SK-N-SH (cell line): ENCODE measurements around the gene PLA2G4E. TPM values are rescaled to one million over a fixed set of nuclear protein-coding genes. Genes with fewer than 3 reads are reported as not detected.

ENCODE experiments used
- CTCF ChIA-PET: fragments of 300-600, 350-600 bp; formaldehyde crosslinking; extraction: SDS; loops from one replicate; lab custom pipeline; 2021; lab: Yijun Ruan, JAX
- POLR2A ChIA-PET: fragments of 350-600 bp; sonication (Branson Sonifier 250); formaldehyde crosslinking; extraction: SDS; loops from one replicate; lab custom pipeline; 2020; ENCODE audit warnings: antibody characterized with exemption, inconsistent platforms; lab: Yijun Ruan, JAX
- DNase-seq: peaks from one replicate; pipeline ENCODE4 v3.0.0; 2012
- H2AFZ ChIP-seq: fragments of 200-600 bp; sonication (generic); 2 replicates; pipeline ENCODE4 v1.8.1; 2016; ENCODE audit warnings: antibody characterized with exemption, mild to moderate bottlenecking, low read depth
- H3F3A ChIP-seq: fragments of 200-600 bp; sonication (generic); replicated peaks from 2 replicates; pipeline ENCODE3; 2016; ENCODE audit warnings: antibody characterized with exemption, mild to moderate bottlenecking; ENCODE audit not compliant: insufficient read depth
- H3K27ac ChIP-seq, 2 experiments: fragments of 200-500 bp in 1 of 2; fragments of 200-600 bp in 1 of 2; sonication (Bioruptor generic) in 1 of 2; sonication (generic), shearing (Covaris generic) in 1 of 2; 2 replicates each; pipeline versions ENCODE4 v1.5.1 to v1.6.1; 2014 to 2016; ENCODE audit warnings: low read depth in 2 of 2, inconsistent platforms in 1 of 2, low read length in 1 of 2, mild to moderate bottlenecking in 1 of 2, mixed read lengths in 1 of 2
- H3K27me3 ChIP-seq: fragments of 200-600 bp; sonication (generic), shearing (Covaris generic); 2 replicates; pipeline ENCODE4 v1.6.1; 2016; ENCODE audit warnings: mixed run types; ENCODE audit not compliant: insufficient read depth
- H3K36me3 ChIP-seq, 2 experiments: fragments of 200-500 bp in 1 of 2; fragments of 200-600 bp in 1 of 2; sonication (Bioruptor generic) in 1 of 2; sonication (generic) in 1 of 2; replicated peaks in 1 of 2; 2 replicates each; pipeline versions ENCODE3 to v1.5.1; 2014 to 2016; ENCODE audit warnings: low read length in 1 of 2, mild to moderate bottlenecking in 1 of 2; ENCODE audit not compliant: insufficient read depth in 2 of 2, control insufficient read depth in 1 of 2
- H3K4me1 ChIP-seq, 2 experiments: fragments of 200-500 bp in 1 of 2; fragments of 200-600 bp in 1 of 2; sonication (Bioruptor generic) in 1 of 2; sonication (generic), shearing (Covaris generic) in 1 of 2; 2 replicates each; pipeline versions ENCODE4 v1.5.1 to v1.6.1; 2014 to 2016; ENCODE audit warnings: low read depth in 1 of 2, low read length in 1 of 2, mixed run types in 1 of 2; ENCODE audit not compliant: insufficient read depth in 2 of 2, control insufficient read depth in 1 of 2
- H3K4me2 ChIP-seq: fragments of 200-600 bp; sonication (generic), shearing (Covaris generic); 2 replicates; pipeline ENCODE4 v1.6.1; 2017; ENCODE audit warnings: mixed run types
- H3K4me3 ChIP-seq, 2 experiments: fragments of 200-500 bp in 1 of 2; fragments of 200-600 bp in 1 of 2; sonication (Bioruptor generic) in 1 of 2; sonication (generic), shearing (Covaris generic) in 1 of 2; 2 replicates each; pipeline versions ENCODE4 v1.5.1 to v1.8.1; 2014 to 2016; ENCODE audit warnings: low read depth in 2 of 2, inconsistent platforms in 1 of 2, low read length in 1 of 2, mild to moderate bottlenecking in 1 of 2, mixed read lengths in 1 of 2, moderate library complexity in 1 of 2
- H3K79me2 ChIP-seq: fragments of 200-600 bp; sonication (generic); 2 replicates; pipeline ENCODE4 v1.8.1; 2017; ENCODE audit warnings: mild to moderate bottlenecking; ENCODE audit not compliant: insufficient read depth
- H3K9ac ChIP-seq: fragments of 200-600 bp; sonication (generic); 2 replicates; pipeline ENCODE4 v1.6.1; 2017; ENCODE audit warnings: mixed run types
- H3K9me2 ChIP-seq: fragments of 200-600 bp; sonication (generic); 2 replicates; pipeline ENCODE4 v1.6.1; 2017; ENCODE audit warnings: mixed run types
- H3K9me3 ChIP-seq: fragments of 200-600 bp; sonication (generic); 2 replicates; pipeline ENCODE4 v1.6.1; 2017; ENCODE audit warnings: mixed run types, mild to moderate bottlenecking, moderate library complexity
- H4K20me1 ChIP-seq: fragments of 200-600 bp; sonication (generic); 2 replicates; pipeline ENCODE4 v1.6.1; 2017; ENCODE audit warnings: mild to moderate bottlenecking, mixed run types; ENCODE audit not compliant: insufficient read depth
- CHD2 ChIP-seq: fragments of 150-350 bp; IDR thresholded peaks from 2 replicates; pipeline ENCODE4 v1.6.1; 2018; ENCODE audit warnings: low read length; ENCODE audit not compliant: partially characterized antibody
- ELF1 ChIP-seq: IDR thresholded peaks from 2 replicates; pipeline ENCODE4 v1.4.0; 2012
- EP300 ChIP-seq, 2 experiments: IDR thresholded peaks; 2 replicates each; pipeline versions ENCODE4 v1.4.0 to v1.6.1; 2012; ENCODE audit warnings: borderline replicate concordance in 1 of 2, low read depth in 1 of 2, low read length in 1 of 2
- FOSL2 ChIP-seq: IDR thresholded peaks from 2 replicates; pipeline ENCODE4 v1.4.0; 2012; ENCODE audit warnings: low read depth, mild to moderate bottlenecking, moderate library complexity, borderline replicate concordance
- FOXJ3 ChIP-seq: sonication (generic); formaldehyde crosslinking; IDR thresholded peaks from 2 replicates; pipeline ENCODE4 v1.5.1; 2020; ENCODE audit warnings: mild to moderate bottlenecking, missing genetic modification reagents
- GATA2 ChIP-seq: sonication (generic); formaldehyde crosslinking; IDR thresholded peaks from 2 replicates; pipeline ENCODE4 v1.5.0; 2020; ENCODE audit warnings: mild to moderate bottlenecking, missing genetic modification reagents
- JUND ChIP-seq: IDR thresholded peaks from 2 replicates; pipeline ENCODE4 v1.4.0; 2012
- MEF2A ChIP-seq: IDR thresholded peaks from 2 replicates; pipeline ENCODE4 v1.4.0; 2012; ENCODE audit warnings: low read depth, borderline replicate concordance
- MXI1 ChIP-seq: IDR thresholded peaks from 2 replicates; pipeline ENCODE4 v1.6.1; 2012; ENCODE audit warnings: mild to moderate bottlenecking, low read depth, low read length, improper control_type of control experiment
- NRF1 ChIP-seq: IDR thresholded peaks from 2 replicates; pipeline ENCODE4 v1.6.1; 2012; ENCODE audit warnings: low read depth, mild to moderate bottlenecking, low read length
- PBX3 ChIP-seq: IDR thresholded peaks from 2 replicates; pipeline ENCODE4; 2012
- RCOR1 ChIP-seq: fragments of 150-350 bp; IDR thresholded peaks from 2 replicates; pipeline ENCODE4 v1.6.1; 2017; ENCODE audit warnings: antibody characterized with exemption, low read length
- RFX5 ChIP-seq: IDR thresholded peaks from 2 replicates; pipeline ENCODE4 v1.6.1; 2012; ENCODE audit warnings: mild to moderate bottlenecking, improper control_type of control experiment, low read length
- RXRA ChIP-seq: IDR thresholded peaks from 2 replicates; pipeline ENCODE4 v1.4.0; 2012; ENCODE audit warnings: low read depth, mild to moderate bottlenecking, borderline replicate concordance
- SMC3 ChIP-seq: IDR thresholded peaks from 2 replicates; pipeline ENCODE4 v1.6.1; 2012; ENCODE audit warnings: low read depth, low read length, improper control_type of control experiment
- TAF1 ChIP-seq: IDR thresholded peaks from 2 replicates; pipeline ENCODE4 v1.6.1; 2012; ENCODE audit warnings: low read depth, mild to moderate bottlenecking, low read length, moderate library complexity, borderline replicate concordance
- TCF12 ChIP-seq: IDR thresholded peaks from 2 replicates; pipeline ENCODE4 v1.4.0; 2012
- USF2 ChIP-seq: fragments of 150-350 bp; IDR thresholded peaks from 2 replicates; pipeline ENCODE4 v1.6.1; 2017; ENCODE audit warnings: antibody characterized with exemption, low read length, low read depth, borderline replicate concordance
- YY1 ChIP-seq: IDR thresholded peaks from 2 replicates; pipeline ENCODE4 v1.4.0; 2012; ENCODE audit warnings: low read depth, mild to moderate bottlenecking
- whole genome bisulfite sequencing: methylation state at CpG from one replicate; pipeline ENCODE4 v1.1.6; 2017; ENCODE audit warnings: low lambda C conversion rate; 5-methylcytosine and 5-hydroxymethylcytosine counted together
- polyA plus RNA-seq, 3 experiments: library from polyadenylated mRNA; depleted of rRNA; stranded (reverse); fragments of >200 nt; gene quantifications; 2 replicates each; pipeline ENCODE4 v1.2.3, GENCODE V29; 2012

PLA2G4E gene
- polyA plus RNA-seq, 1 of the 3 experiments (the other 2 are of a cell fraction) = not detected

- Histone ChIP-seq H2AFZ (no peak overlapping the region), H3K9ac (no peak overlapping the region), H3K4me3 (no peak overlapping the region), H4K20me1 (no peaks in the 10 kb centered on the region), H3K79me2 (no peaks in the 10 kb centered on the region), H3K9me3 (no peaks in the 10 kb centered on the region), H3K9me2 (no peaks in the 10 kb centered on the region), H3K36me3 (no peaks in the 10 kb centered on the region), H3F3A (no peaks in the 10 kb centered on the region), H3K27ac (no peak overlapping the region), H3K4me2 (no peak overlapping the region), H3K4me1 (no peaks in the 10 kb centered on the region), H3K27me3 (peaks cover 10% of the 10 kb centered on the region)
- ChIA-PET POLR2A (no interaction called here), CTCF (interaction anchor here (1.1 to 2.4 kb wide), 6 partner anchors 11 to 57 kb away, joined by 3 to 15 read pairs (median 4); no protein-coding TSS in a partner anchor)
- WGBS = 64% methylated on average over 5 of the region's 6 CpGs
- no peak for DNase-seq
- TF ChIP-seq YY1 = no peak
- no peak for TF ChIP-seq JUND
- no peak for TF ChIP-seq MXI1
- TF ChIP-seq ELF1 = no peak
- TF ChIP-seq RCOR1 = no peak
- no peak for TF ChIP-seq GATA2 (CRISPR knock-in tag)
- no peak for TF ChIP-seq RFX5
- TF ChIP-seq CHD2 = no peak
- TF ChIP-seq FOSL2 = no peak
- no peak for TF ChIP-seq PBX3
- TF ChIP-seq USF2 = no peak
- TF ChIP-seq TCF12 = no peak
- no peak for TF ChIP-seq FOXJ3
- TF ChIP-seq RXRA = no peak
- no peak for TF ChIP-seq TAF1
- TF ChIP-seq NRF1 = no peak
- no peak for TF ChIP-seq MEF2A
- no peak for TF ChIP-seq SMC3
- TF ChIP-seq EP300 (IDR thresholded peaks at IDR 0.05; ENCODE audit: borderline replicate concordance in 1 of 2, low read depth in 1 of 2, low read length in 1 of 2) = no peak
Observed at GRCh38 chr15:42002333-42002732, 18.5 kb downstream of the PLA2G4E start.

GRCh38 chr15:42001236-42001635, 19.6 kb downstream of the PLA2G4E start:
- DNase-seq = no peak
- H3K9ac ChIP-seq = no peak overlapping the region
- no peaks in the 10 kb centered on the region for H3K79me2 ChIP-seq
- H3K4me3 ChIP-seq = no peak overlapping the region
- H3K36me3 ChIP-seq = no peaks in the 10 kb centered on the region
- WGBS = 27% methylated on average over 4 of the region's 4 CpGs
- peaks cover 10% of the 10 kb centered on the region for H3K27me3 ChIP-seq
- H3K27ac ChIP-seq = no peak overlapping the region
- no peaks in the 10 kb centered on the region for H4K20me1 ChIP-seq
- no peaks in the 10 kb centered on the region for H3K9me2 ChIP-seq
- H2AFZ ChIP-seq = no peak overlapping the region
- POLR2A ChIA-PET = interaction anchor here (0.6 kb wide), 1 partner anchor 327 kb away, joined by 3 read pairs; no protein-coding TSS in a partner anchor
- TF ChIP-seq FOXJ3 (no peak), USF2 (no peak), ELF1 (no peak)
- no peaks in the 10 kb centered on the region for H3K4me1 ChIP-seq
- CTCF ChIA-PET = interaction anchor here (0.7 to 2.2 kb wide), 9 partner anchors 10 to 137 kb away, joined by 3 to 9 read pairs (median 3); no protein-coding TSS in a partner anchor
- H3K4me2 ChIP-seq = no peak overlapping the region
- H3K9me3 ChIP-seq = no peaks in the 10 kb centered on the region
- no peaks in the 10 kb centered on the region for H3F3A ChIP-seq
